Measurements from ENCODE around the gene COG7. TPM values are rescaled to one million over a fixed set of nuclear protein-coding genes. Genes with fewer than 3 reads are reported as not detected.

COG7 gene
- total RNA-seq, 1 experiment from 2014 or later = 22.6 TPM

DNA sequence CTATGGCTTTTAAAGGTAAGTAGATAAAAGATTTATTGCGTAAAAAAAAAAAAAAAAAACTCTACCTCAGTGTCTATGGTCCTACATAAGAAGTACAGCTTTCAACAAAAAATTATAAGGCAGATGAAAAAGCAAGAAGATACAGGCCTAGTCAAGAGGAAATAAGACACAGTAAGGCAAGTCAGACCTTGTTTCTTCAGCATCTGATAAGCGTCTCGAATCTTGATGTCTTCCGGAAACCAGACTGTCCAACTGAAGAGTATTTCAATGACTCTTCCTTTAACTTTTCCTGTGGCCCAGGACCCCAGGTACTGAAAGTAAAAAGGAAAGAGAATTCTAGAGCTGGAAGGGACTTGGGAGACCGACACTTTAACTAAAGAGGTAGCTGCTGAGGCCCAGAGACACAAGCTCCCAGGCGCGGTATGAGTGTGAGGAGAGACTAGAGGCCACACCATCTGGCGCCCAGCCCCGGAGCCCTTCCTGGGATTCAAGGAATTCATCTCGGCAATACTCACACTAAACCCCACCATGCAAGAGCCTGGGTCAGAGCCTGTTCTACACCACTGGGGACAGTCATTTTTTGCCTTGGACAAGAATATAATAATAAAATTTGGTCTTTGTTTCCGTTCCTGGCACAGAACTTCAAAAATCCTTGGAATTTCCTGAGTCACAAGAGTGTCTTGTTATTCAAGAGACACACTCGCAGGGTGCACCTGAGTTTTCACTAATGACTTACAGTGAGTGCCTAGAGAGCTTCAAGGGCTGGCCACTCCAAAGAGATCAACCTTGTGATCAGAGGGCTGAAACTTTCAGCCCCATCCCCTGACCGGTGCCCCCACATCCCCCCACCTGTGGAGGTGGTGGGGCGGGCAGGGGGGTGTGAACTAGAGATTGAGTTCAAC, 38.8 kb upstream of the COG7 start (continued):
- TF ChIP-seq, protein P1, sequence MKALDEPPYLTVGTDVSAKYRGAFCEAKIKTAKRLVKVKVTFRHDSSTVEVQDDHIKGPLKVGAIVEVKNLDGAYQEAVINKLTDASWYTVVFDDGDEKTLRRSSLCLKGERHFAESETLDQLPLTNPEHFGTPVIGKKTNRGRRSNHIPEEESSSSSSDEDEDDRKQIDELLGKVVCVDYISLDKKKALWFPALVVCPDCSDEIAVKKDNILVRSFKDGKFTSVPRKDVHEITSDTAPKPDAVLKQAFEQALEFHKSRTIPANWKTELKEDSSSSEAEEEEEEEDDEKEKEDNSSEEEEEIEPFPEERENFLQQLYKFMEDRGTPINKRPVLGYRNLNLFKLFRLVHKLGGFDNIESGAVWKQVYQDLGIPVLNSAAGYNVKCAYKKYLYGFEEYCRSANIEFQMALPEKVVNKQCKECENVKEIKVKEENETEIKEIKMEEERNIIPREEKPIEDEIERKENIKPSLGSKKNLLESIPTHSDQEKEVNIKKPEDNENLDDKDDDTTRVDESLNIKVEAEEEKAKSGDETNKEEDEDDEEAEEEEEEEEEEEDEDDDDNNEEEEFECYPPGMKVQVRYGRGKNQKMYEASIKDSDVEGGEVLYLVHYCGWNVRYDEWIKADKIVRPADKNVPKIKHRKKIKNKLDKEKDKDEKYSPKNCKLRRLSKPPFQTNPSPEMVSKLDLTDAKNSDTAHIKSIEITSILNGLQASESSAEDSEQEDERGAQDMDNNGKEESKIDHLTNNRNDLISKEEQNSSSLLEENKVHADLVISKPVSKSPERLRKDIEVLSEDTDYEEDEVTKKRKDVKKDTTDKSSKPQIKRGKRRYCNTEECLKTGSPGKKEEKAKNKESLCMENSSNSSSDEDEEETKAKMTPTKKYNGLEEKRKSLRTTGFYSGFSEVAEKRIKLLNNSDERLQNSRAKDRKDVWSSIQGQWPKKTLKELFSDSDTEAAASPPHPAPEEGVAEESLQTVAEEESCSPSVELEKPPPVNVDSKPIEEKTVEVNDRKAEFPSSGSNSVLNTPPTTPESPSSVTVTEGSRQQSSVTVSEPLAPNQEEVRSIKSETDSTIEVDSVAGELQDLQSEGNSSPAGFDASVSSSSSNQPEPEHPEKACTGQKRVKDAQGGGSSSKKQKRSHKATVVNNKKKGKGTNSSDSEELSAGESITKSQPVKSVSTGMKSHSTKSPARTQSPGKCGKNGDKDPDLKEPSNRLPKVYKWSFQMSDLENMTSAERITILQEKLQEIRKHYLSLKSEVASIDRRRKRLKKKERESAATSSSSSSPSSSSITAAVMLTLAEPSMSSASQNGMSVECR (CRISPR knock-in tag; IDR thresholded peaks at IDR 0.05; ENCODE audit: borderline replicate concordance) = no peak
- TF ChIP-seq, protein P2, sequence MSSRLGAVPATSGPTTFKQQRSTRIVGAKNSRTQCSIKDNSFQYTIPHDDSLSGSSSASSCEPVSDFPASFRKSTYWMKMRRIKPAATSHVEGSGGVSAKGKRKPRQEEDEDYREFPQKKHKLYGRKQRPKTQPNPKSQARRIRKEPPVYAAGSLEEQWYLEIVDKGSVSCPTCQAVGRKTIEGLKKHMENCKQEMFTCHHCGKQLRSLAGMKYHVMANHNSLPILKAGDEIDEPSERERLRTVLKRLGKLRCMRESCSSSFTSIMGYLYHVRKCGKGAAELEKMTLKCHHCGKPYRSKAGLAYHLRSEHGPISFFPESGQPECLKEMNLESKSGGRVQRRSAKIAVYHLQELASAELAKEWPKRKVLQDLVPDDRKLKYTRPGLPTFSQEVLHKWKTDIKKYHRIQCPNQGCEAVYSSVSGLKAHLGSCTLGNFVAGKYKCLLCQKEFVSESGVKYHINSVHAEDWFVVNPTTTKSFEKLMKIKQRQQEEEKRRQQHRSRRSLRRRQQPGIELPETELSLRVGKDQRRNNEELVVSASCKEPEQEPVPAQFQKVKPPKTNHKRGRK (CRISPR knock-in tag; IDR thresholded peaks at IDR 0.05; ENCODE audit: borderline replicate concordance) = no peak
- TF ChIP-seq, protein P3, sequence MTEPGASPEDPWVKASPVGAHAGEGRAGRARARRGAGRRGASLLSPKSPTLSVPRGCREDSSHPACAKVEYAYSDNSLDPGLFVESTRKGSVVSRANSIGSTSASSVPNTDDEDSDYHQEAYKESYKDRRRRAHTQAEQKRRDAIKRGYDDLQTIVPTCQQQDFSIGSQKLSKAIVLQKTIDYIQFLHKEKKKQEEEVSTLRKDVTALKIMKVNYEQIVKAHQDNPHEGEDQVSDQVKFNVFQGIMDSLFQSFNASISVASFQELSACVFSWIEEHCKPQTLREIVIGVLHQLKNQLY (CRISPR knock-in tag; IDR thresholded peaks at IDR 0.05) = no peak
- TF ChIP-seq TEAD4 (CRISPR knock-in tag; IDR thresholded peaks at IDR 0.05) (no peak), NR1H2 (CRISPR knock-in tag; IDR thresholded peaks at IDR 0.05) (no peak), ATF1 (CRISPR knock-in tag; IDR thresholded peaks at IDR 0.05) (no peak), GABPB1 (CRISPR knock-in tag; IDR thresholded peaks at IDR 0.05) (no peak), KAT7 (CRISPR knock-in tag; IDR thresholded peaks at IDR 0.05; ENCODE audit: borderline replicate concordance) (no peak)
- TF ChIP-seq, protein P4, sequence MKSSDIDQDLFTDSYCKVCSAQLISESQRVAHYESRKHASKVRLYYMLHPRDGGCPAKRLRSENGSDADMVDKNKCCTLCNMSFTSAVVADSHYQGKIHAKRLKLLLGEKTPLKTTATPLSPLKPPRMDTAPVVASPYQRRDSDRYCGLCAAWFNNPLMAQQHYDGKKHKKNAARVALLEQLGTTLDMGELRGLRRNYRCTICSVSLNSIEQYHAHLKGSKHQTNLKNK (CRISPR knock-in tag; IDR thresholded peaks at IDR 0.05) = no peak

DNA sequence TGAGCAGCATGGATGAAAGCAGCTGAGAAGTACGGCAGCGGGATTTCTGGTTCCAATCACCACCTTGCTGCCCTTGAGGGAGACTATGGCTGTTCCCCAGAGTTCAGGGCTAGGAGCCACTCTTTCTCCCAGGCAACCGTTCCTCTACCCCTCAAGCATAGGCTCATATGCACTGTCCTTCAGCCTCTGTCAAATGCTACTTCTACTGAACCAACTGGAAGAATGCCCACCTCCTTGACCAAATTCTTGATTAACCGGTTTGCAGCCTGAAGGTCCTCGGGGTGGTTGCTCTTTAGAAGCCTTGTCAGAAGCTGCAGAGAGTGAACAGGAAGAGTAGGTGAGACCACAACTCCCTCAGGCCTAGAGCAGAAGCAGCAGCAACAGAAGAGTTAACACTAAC, 33.5 kb upstream of the COG7 start:
- Mint-ChIP-seq H3K4me1 (no peaks in the 10 kb centered on the region), H3K27ac (no peak overlapping the region), H3K36me3 (peaks cover 84% of the 10 kb centered on the region), H3K4me3 (no peak overlapping the region), H3K27me3 (ENCODE audit: low read depth) (no peaks in the 10 kb centered on the region), H3K9me3 (no peaks in the 10 kb centered on the region)
- POLR2A ChIA-PET = no interaction called here
- TF ChIP-seq IRF2 (CRISPR knock-in tag; IDR thresholded peaks at IDR 0.05; ENCODE audit: borderline replicate concordance, low read depth) (no peak), ZNF423 (CRISPR knock-in tag; IDR thresholded peaks at IDR 0.05) (no peak)
- TF ChIP-seq, protein P2 (CRISPR knock-in tag; IDR thresholded peaks at IDR 0.05; ENCODE audit: borderline replicate concordance) = no peak
- TF ChIP-seq, protein P5, sequence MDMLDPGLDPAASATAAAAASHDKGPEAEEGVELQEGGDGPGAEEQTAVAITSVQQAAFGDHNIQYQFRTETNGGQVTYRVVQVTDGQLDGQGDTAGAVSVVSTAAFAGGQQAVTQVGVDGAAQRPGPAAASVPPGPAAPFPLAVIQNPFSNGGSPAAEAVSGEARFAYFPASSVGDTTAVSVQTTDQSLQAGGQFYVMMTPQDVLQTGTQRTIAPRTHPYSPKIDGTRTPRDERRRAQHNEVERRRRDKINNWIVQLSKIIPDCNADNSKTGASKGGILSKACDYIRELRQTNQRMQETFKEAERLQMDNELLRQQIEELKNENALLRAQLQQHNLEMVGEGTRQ (CRISPR knock-in tag; IDR thresholded peaks at IDR 0.05) = no peak
- ATAC-seq = no peak
- CTCF ChIA-PET = no interaction called here
- no peak for DNase-seq (ENCODE audit: low spot score)
